Calu3 (cell line): ENCODE results near the gene RALGPS1. TPM values are rescaled to one million over a fixed set of nuclear protein-coding genes. Genes with fewer than 3 reads are reported as not detected.

Source experiments
- BruUV-seq: library from RNA; stranded (reverse); fragments of 400-500 nt; replicated peaks from 2 replicates; lab custom pipeline; 2021; lab: Mats Ljungman, UMichigan
- CTCF ChIA-PET: fragments of 300-600 bp; sonication (Branson Sonifier 250); formaldehyde crosslinking; loops from one replicate; lab custom pipeline; 2022; ENCODE audit warnings: antibody characterized with exemption; lab: Charles Lee
- DNase-seq: peaks from one replicate; pipeline ENCODE4 v3.0.0; 2022
- H3K27ac Mint-ChIP-seq: one replicate; pipeline ENCODE4 v1.8.0; 2022; ENCODE audit warnings: mixed read lengths; ENCODE audit not compliant: unreplicated experiment
- H3K27me3 Mint-ChIP-seq: one replicate; pipeline ENCODE4 v1.8.0; 2022; ENCODE audit warnings: mixed read lengths; ENCODE audit not compliant: unreplicated experiment
- H3K36me3 Mint-ChIP-seq: one replicate; pipeline ENCODE4 v1.8.0; 2022; ENCODE audit warnings: mild to moderate bottlenecking, moderate library complexity, mixed read lengths; ENCODE audit not compliant: insufficient read depth, unreplicated experiment
- H3K4me1 Mint-ChIP-seq: one replicate; pipeline ENCODE4 v1.8.0; 2022; ENCODE audit warnings: mild to moderate bottlenecking, low read depth, mixed read lengths; ENCODE audit not compliant: unreplicated experiment
- H3K4me3 Mint-ChIP-seq: one replicate; pipeline ENCODE4 v1.8.0; 2022; ENCODE audit warnings: mild to moderate bottlenecking, low read depth, moderate library complexity, mixed read lengths; ENCODE audit not compliant: unreplicated experiment
- H3K9me3 Mint-ChIP-seq: one replicate; pipeline ENCODE4 v1.8.0; 2022; ENCODE audit warnings: low read depth, mixed read lengths; ENCODE audit not compliant: unreplicated experiment
- intact Hi-C: fragments of 100-400 bp; cut with micrococcal nuclease; formaldehyde crosslinking; loops from one replicate; pipeline ENCODE4 v1.10.0; 2022; ENCODE audit not compliant: unreplicated experiment
- total RNA-seq: library from RNA; stranded (reverse); gene quantifications from 2 replicates; pipeline ENCODE4 v1.2.3, GENCODE V29; 2022
- TF ChIP-seq, protein P1 (sequence below): fragments of 200-600 bp; IDR thresholded peaks from one replicate; pipeline ENCODE4 v1.8.0; 2022; ENCODE audit warnings: antibody characterized with exemption; ENCODE audit not compliant: unreplicated experiment

The RALGPS1 gene
- total RNA-seq, 1 experiment from 2014 or later: 8.3 TPM

DNA sequence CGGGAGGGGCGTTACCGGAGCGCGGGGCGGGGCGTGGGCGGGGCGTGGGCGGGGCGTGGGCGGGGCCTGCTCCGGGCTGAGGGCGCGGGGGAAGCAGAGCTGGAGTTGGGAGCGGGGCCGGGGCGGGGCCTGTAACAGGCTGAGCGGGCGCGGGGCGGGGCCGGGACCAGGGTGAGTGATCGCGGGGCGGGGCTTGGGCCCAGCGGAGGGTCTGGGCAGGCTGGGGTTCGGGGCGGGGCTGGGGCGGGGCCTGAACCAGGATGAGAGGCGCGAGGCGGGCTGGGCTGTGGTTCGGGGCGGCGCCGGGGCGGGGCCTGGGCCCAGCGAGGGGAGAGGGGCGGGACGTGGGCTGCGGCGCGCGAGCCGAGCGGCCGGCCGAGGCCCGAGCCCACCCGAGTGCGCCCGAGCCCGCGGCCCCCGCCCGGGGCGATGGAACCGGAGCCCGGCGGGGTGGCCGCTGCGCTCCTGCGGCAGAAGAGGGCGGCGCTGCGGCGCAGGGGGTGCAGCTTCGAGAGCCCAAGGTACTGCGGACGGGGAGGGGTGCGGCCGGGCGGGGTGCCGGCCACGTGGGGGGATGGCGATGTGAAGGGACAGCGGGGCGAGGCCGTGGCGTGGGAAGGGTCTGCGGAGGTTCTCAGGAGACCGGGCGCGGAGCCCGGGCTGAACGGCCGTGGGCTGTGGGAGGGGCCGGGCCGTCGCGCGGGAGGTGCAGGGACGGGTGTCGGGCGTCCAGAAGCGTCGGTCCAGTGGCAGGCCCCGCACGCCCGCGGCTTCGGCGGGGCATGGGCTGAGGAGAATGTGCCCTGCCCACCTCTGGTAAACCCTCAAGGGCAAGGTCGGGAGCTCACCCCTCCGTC, 310.5 kb downstream of the RALGPS1 start:
- Mint-ChIP-seq H3K4me3 (peak overlapping the region; percentile 79), H3K36me3 (peaks cover 28% of the 10 kb centered on the region), H3K4me1 (peaks cover 11% of the 10 kb centered on the region), H3K9me3 (no peaks in the 10 kb centered on the region), H3K27me3 (peaks cover 39% of the 10 kb centered on the region), H3K27ac (peak overlapping the region; percentile 90)
- TF ChIP-seq, protein P1, sequence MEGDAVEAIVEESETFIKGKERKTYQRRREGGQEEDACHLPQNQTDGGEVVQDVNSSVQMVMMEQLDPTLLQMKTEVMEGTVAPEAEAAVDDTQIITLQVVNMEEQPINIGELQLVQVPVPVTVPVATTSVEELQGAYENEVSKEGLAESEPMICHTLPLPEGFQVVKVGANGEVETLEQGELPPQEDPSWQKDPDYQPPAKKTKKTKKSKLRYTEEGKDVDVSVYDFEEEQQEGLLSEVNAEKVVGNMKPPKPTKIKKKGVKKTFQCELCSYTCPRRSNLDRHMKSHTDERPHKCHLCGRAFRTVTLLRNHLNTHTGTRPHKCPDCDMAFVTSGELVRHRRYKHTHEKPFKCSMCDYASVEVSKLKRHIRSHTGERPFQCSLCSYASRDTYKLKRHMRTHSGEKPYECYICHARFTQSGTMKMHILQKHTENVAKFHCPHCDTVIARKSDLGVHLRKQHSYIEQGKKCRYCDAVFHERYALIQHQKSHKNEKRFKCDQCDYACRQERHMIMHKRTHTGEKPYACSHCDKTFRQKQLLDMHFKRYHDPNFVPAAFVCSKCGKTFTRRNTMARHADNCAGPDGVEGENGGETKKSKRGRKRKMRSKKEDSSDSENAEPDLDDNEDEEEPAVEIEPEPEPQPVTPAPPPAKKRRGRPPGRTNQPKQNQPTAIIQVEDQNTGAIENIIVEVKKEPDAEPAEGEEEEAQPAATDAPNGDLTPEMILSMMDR: no peak
- no TSS peak for BruUV-seq
- intact Hi-C loops: no loop called here
- CTCF ChIA-PET: interaction anchor here (0.5 to 1.4 kb wide), 7 partner anchors 10 to 380 kb away, joined by 3 to 9 read pairs (median 5); partner anchors contain the start of gene SLC2A8
- DNase-seq: peak; percentile 94

DNA sequence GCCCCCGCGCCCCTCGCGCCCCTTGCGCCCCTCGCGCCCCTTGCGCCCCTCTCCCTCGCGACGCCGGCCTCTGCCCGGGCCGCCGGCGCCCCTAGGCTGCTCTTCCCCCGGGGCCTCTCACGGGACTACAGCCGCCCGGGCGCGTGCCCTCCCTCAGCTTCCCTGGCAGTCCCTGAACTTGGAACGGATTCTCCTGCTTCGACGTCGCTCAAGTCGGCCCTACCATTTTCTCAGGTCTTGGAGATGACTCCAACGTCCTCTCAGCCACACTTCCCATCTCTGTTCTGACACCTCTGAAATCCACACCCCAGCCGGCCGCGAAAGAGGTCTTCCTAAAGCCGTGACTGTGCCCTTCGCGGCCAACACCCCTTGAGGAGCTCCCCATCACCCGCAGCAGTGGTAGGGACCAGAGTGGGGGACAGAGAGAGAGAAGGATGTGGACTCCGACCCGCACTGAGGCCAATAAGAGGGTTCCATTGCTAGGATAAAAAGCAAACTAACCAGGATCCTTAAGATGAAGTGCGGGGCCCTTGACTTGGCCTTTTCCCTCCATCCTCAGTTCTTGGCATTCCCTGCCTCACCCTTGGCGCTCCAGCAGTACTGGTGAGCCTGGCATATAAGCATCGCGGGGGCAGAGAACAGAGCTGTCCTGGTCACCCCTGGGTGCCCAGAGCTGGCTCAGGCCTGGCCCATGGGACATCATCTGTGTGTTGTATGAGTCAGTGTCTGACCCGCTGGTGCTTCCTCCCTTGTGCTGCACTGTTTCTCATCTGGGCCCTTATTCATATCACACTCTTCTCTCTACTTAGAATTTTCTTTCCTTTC, 311.4 kb downstream of the RALGPS1 start:
- CTCF ChIA-PET: no interaction called here
- H3K27me3 Mint-ChIP-seq: peaks cover 39% of the 10 kb centered on the region
- H3K4me3 Mint-ChIP-seq: peak overlapping the region; percentile 79
- H3K36me3 Mint-ChIP-seq: peaks cover 28% of the 10 kb centered on the region
- no peaks in the 10 kb centered on the region for H3K9me3 Mint-ChIP-seq
- peak overlapping the region; percentile 37 for H3K27ac Mint-ChIP-seq
- TF ChIP-seq, protein P1: no peak
- intact Hi-C loops: no loop called here
- peaks cover 11% of the 10 kb centered on the region for H3K4me1 Mint-ChIP-seq
- BruUV-seq: no TSS peak
- DNase-seq: no peak

DNA sequence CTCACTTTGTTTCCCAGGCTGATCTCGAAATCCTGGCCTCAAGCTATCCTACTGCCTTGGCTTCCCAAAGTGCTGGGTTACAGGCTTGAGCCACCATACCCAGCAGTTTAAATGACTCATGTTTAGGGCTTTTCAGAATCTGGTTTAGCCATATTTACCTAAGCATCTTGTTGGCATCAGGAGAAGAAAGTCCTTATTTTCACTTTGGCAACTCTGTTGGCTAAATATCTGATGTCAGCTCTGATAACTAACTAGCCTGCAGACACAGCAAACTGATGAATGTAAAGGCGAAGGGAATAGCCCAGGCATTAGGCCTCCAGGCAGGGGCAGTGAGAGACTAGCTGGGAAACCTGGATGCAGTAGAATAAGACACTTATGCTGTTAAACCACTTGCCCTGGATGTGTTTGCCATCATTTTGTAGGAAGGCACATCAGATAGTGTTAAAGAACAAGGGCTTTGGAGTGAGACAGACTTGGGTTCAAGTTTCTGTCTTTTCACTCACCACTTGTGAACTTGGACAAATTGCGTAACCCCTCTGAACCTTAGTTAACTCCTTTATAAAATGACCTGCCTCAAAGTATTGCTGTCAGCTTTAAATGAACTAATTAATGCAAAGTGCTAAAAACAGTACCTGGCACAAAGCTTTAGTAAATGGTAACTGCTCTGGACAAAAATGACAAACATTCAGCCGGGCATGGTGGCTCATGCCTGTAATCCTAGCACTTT, 315.3 kb downstream of the RALGPS1 start:
- no TSS peak for BruUV-seq
- Mint-ChIP-seq H3K36me3 (peaks cover 16% of the 10 kb centered on the region), H3K4me3 (no peak overlapping the region), H3K4me1 (peaks cover 11% of the 10 kb centered on the region), H3K9me3 (no peaks in the 10 kb centered on the region), H3K27me3 (peaks cover 18% of the 10 kb centered on the region), H3K27ac (no peak overlapping the region)
- no peak for DNase-seq
- intact Hi-C loops: no loop called here
- CTCF ChIA-PET: no interaction called here
- TF ChIP-seq, protein P1: no peak

DNA sequence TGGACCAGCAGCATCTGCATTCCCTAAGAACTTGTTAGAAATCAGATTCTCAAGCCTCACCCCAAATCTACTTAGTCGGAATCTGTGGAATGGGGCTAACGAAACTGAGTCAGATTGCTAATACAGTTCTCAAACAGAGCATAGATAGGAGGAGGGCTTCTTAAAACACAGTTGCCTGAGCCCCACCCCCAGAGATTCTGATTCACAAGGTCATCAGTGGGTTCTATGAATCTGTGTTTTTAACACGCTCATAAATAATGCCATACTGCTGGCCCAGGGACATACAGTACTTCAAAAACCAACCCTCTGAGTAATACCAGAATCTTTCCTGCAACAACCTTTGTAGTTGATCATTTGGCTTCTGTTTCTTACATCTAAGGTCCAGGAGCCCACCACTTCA, 317.1 kb downstream of the RALGPS1 start:
- no peak overlapping the region for H3K4me3 Mint-ChIP-seq
- peaks cover 4% of the 10 kb centered on the region for H3K27me3 Mint-ChIP-seq
- BruUV-seq: no TSS peak
- no peak for DNase-seq
- CTCF ChIA-PET: no interaction called here
- H3K9me3 Mint-ChIP-seq: no peaks in the 10 kb centered on the region
- H3K27ac Mint-ChIP-seq: no peak overlapping the region
- TF ChIP-seq, protein P1: no peak
- peaks cover 2% of the 10 kb centered on the region for H3K4me1 Mint-ChIP-seq
- H3K36me3 Mint-ChIP-seq: no peaks in the 10 kb centered on the region
- intact Hi-C loops: no loop called here
